Parathyroid adenoma (tissue), 2 donors: ENCODE results near the gene SS18.

ENCODE experiments used
- H2AFZ ChIP-seq: fragments of 300-600 bp; sonication (generic); one replicate; pipeline ENCODE4 v1.7.0; 2017; ENCODE audit warnings: antibody characterized with exemption, mild to moderate bottlenecking
- H3K27ac ChIP-seq: fragments of 300-600 bp; sonication (generic); one replicate; pipeline ENCODE4 v1.7.0; 2017
- H3K27me3 ChIP-seq: fragments of 300-600 bp; sonication (generic); one replicate; pipeline ENCODE4 v1.7.0; 2017; ENCODE audit warnings: low read length; ENCODE audit not compliant: control insufficient read depth, insufficient read depth
- H3K36me3 ChIP-seq: fragments of 300-600 bp; sonication (generic); one replicate; pipeline ENCODE4 v1.7.0; 2017; ENCODE audit warnings: low read length; ENCODE audit not compliant: control insufficient read depth, insufficient read depth
- H3K4me1 ChIP-seq: fragments of 300-600 bp; sonication (generic); one replicate; pipeline ENCODE4 v1.7.0; 2017; ENCODE audit warnings: control low read depth
- H3K4me2 ChIP-seq: fragments of 300-600 bp; sonication (generic); one replicate; pipeline ENCODE4 v1.7.0; 2017; ENCODE audit warnings: low read length
- H3K4me3 ChIP-seq: fragments of 300-600 bp; sonication (generic); one replicate; pipeline ENCODE4 v1.7.0; 2017; ENCODE audit warnings: low read depth, low read length
- H3K79me2 ChIP-seq: fragments of 300-600 bp; sonication (generic); one replicate; pipeline ENCODE4 v1.7.0; 2017; ENCODE audit warnings: control low read depth
- H3K9ac ChIP-seq: fragments of 300-600 bp; sonication (generic); one replicate; pipeline ENCODE4 v1.7.0; 2017; ENCODE audit warnings: mild to moderate bottlenecking
- H3K9me3 ChIP-seq: fragments of 300-600 bp; sonication (generic); one replicate; pipeline ENCODE4 v1.7.0; 2017; ENCODE audit warnings: low read length; ENCODE audit not compliant: control insufficient read depth
- CTCF ChIP-seq: fragments of 300-600 bp; sonication (generic); IDR thresholded peaks from one replicate; pipeline ENCODE4 v1.7.0; 2017; ENCODE audit warnings: antibody characterized with exemption, mild to moderate bottlenecking
- donor health status: primary hyperparathyroidism.

Gene SS18

GRCh38 chr18:26008619-26009018 is 81.8 kb downstream of the SS18 start:
- H3K79me2 ChIP-seq, result no peaks in the 10 kb centered on the region
- no peak overlapping the region for H3K9ac ChIP-seq
- no peak overlapping the region for H2AFZ ChIP-seq
- H3K4me2 ChIP-seq, result no peak overlapping the region
- no peaks in the 10 kb centered on the region for H3K4me1 ChIP-seq
- H3K36me3 ChIP-seq, result no peaks in the 10 kb centered on the region
- no peaks in the 10 kb centered on the region for H3K9me3 ChIP-seq
- no peak for TF ChIP-seq CTCF
- no peak overlapping the region for H3K27ac ChIP-seq
- H3K27me3 ChIP-seq, result no peaks in the 10 kb centered on the region
- H3K4me3 ChIP-seq, result no peak overlapping the region

GRCh38 chr18:26008096-26008495 is 82.3 kb downstream of the SS18 start:
- TF ChIP-seq CTCF, result no peak
- H3K4me2 ChIP-seq, result no peak overlapping the region
- no peaks in the 10 kb centered on the region for H3K27me3 ChIP-seq
- H3K4me1 ChIP-seq, result no peaks in the 10 kb centered on the region
- no peaks in the 10 kb centered on the region for H3K79me2 ChIP-seq
- H3K27ac ChIP-seq, result no peak overlapping the region
- H3K9me3 ChIP-seq, result no peaks in the 10 kb centered on the region
- no peak overlapping the region for H2AFZ ChIP-seq
- no peak overlapping the region for H3K4me3 ChIP-seq
- no peak overlapping the region for H3K9ac ChIP-seq
- H3K36me3 ChIP-seq, result no peaks in the 10 kb centered on the region

GRCh38 chr18:26005950-26006349 is 84.5 kb downstream of the SS18 start:
- H3K4me3 ChIP-seq, result no peak overlapping the region
- H3K9me3 ChIP-seq, result no peaks in the 10 kb centered on the region
- H3K27ac ChIP-seq, result no peak overlapping the region
- H3K79me2 ChIP-seq, result no peaks in the 10 kb centered on the region
- H3K9ac ChIP-seq, result no peak overlapping the region
- TF ChIP-seq CTCF, result no peak
- no peaks in the 10 kb centered on the region for H3K27me3 ChIP-seq
- H3K4me1 ChIP-seq, result no peaks in the 10 kb centered on the region
- no peaks in the 10 kb centered on the region for H3K36me3 ChIP-seq
- no peak overlapping the region for H2AFZ ChIP-seq
- H3K4me2 ChIP-seq, result no peak overlapping the region

- H2AFZ ChIP-seq, result no peak overlapping the region
- no peak overlapping the region for H3K4me3 ChIP-seq
- H3K9ac ChIP-seq, result no peak overlapping the region
- no peaks in the 10 kb centered on the region for H3K9me3 ChIP-seq
- no peak overlapping the region for H3K27ac ChIP-seq
- no peaks in the 10 kb centered on the region for H3K36me3 ChIP-seq
- H3K4me2 ChIP-seq, result no peak overlapping the region
- no peaks in the 10 kb centered on the region for H3K4me1 ChIP-seq
- no peaks in the 10 kb centered on the region for H3K79me2 ChIP-seq
- no peaks in the 10 kb centered on the region for H3K27me3 ChIP-seq
- TF ChIP-seq CTCF, result no peak
These were observed 85.6 kb downstream of the SS18 start for GRCh38 chr18:26004832-26005231.

- Histone ChIP-seq H3K4me3 (no peak overlapping the region), H3K9ac (no peak overlapping the region), H3K4me1 (no peaks in the 10 kb centered on the region), H3K36me3 (no peaks in the 10 kb centered on the region), H3K4me2 (no peak overlapping the region), H3K27ac (no peak overlapping the region), H3K27me3 (no peaks in the 10 kb centered on the region), H2AFZ (no peak overlapping the region), H3K79me2 (no peaks in the 10 kb centered on the region), H3K9me3 (no peaks in the 10 kb centered on the region)
- TF ChIP-seq CTCF, result no peak
These were observed 86.6 kb downstream of the SS18 start for GRCh38 chr18:26003817-26004216.
